Stimulated activated CD4-positive, alpha-beta T cell treated with anti-CD3 and anti-CD28 coated beads, TNF-alpha, amount 100 ng/mL, for 1 hour (primary cell): ENCODE measurements around the gene CRYBB2.
"Not testable (repeated sequence)": the region's sequence is repeated elsewhere in the genome, so short reads cannot be mapped to it uniquely, and the experiment has no call there.

Experiments
- DNase-seq, 3 donors: peaks; one replicate each; pipeline ENCODE4 v3.0.0-alpha.2; 2020; ENCODE audit warnings: low read depth in 3 of 3, low spot score in 1 of 3

CRYBB2 gene

GRCh38 chr22:25199731-25200520 lies 19.5 kb upstream of the CRYBB2 start, which contains the start of gene CRYBB3:
Gene CRYBB3 (plus strand): TSS chr22:25199858. CDS start chr22:25201397, 1,539 bp downstream.
- no peak for DNase-seq

GRCh38 chr22:25200967-25201366 lies 18.5 kb upstream of the CRYBB2 start:
- DNase-seq = no peak

DNA sequence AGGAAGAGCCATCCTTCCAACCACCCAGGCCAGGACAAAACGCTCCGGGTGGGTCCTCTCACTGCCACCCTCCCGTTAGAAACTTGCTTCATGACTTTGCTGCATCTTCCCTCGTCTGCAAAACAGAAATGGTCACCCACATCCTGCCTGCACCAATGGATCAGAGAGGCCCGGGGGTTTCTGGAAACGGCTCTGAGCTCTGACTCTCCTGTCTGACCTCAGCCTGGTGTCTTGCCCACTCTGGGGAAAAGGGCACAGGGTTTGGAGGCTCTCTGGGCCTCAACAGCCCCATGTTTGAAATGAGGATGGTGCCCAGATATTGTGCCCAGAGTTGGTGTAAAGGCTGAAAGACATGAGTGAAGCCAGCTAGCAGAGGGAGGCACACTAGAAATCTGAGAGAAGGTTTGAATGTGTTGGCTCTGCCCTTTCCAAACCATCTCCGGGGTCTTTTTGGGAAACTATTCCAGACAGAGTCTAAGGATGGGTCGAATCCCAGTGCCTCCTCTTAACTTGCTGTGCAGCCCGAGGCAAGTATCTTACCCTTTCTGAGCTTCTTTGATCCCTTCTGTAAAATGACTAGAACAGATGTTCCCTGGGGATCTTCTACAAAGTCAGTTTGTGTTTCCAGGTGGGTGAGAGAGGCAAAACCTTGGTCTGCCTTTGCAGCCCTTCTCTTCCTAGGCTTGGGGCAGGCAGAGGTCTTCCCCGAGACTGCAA lies 17.7 kb upstream of the CRYBB2 start:
- no peak for DNase-seq

GRCh38 chr22:25202290-25202921 lies 17.0 kb upstream of the CRYBB2 start:
- peak in 1 of 3 donors; percentile 34 for DNase-seq

DNA sequence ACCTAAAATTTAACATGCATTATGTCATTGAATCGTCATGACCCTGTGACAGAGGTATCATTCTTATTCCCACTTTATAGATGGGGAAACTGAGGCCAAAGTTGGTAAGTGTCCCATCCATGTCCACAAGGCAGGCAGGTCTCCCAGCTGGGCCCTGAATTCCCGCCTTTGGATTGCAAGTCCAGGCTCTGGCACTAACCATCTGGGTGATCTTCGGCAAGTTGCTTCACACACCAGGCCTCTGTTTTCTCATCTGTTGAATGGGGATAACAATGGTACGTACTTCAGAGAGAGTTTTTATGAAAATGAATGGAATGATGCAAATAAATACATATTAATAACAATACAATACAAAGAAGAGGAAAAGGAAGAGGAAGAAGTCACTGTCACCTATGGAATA lies 16.4 kb upstream of the CRYBB2 start:
- DNase-seq = no peak

GRCh38 chr22:25204547-25204946 lies 14.9 kb upstream of the CRYBB2 start:
- not testable (repeated sequence) for DNase-seq

GRCh38 chr22:25205847-25206246 lies 13.6 kb upstream of the CRYBB2 start:
- DNase-seq = no peak

DNA sequence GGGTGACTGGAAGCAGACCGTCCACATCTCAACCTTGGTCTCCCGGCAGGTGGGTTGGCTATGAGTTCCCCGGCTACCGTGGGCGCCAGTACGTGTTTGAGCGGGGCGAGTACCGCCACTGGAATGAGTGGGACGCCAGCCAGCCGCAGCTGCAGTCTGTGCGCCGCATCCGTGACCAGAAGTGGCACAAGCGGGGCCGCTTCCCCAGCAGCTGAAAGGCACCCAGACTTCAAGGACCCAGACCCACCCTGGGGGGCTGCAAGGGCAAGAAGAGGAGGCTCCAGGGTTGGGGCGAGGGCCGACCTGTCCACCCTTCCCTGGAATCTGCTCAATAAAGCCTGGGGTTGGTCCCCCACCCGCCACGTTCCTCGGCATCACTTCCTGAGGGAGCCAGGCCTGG lies 12.4 kb upstream of the CRYBB2 start:
- DNase-seq = no peak

DNA sequence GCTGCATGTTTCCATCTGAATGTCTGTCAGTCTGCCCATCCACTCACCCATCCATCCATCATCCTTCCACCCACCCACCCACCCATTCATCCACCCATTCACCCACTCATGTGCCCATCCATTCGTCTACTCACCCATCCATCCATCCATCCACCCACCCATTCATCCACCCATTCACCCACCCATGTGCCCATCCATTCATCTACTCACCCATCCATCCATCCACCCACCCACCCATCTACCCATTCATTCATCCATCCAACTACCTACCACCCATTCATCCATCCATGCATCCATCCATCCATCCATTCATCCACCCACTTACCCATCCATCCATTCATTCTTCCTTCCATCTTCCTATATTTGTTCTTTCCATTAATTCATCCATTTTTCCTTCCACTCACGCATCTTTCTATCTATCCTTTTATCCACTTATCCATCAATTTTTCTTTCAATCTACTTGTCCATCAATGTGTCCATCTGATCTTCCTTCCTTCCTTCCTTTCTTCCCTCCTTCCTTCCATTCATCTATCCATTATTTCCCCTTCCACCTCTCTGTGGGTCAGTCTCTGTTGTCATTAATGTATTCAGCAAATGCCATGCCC lies 11.8 kb upstream of the CRYBB2 start:
- DNase-seq = no peak

GRCh38 chr22:25208328-25208727 lies 11.1 kb upstream of the CRYBB2 start:
- DNase-seq = no peak

DNA sequence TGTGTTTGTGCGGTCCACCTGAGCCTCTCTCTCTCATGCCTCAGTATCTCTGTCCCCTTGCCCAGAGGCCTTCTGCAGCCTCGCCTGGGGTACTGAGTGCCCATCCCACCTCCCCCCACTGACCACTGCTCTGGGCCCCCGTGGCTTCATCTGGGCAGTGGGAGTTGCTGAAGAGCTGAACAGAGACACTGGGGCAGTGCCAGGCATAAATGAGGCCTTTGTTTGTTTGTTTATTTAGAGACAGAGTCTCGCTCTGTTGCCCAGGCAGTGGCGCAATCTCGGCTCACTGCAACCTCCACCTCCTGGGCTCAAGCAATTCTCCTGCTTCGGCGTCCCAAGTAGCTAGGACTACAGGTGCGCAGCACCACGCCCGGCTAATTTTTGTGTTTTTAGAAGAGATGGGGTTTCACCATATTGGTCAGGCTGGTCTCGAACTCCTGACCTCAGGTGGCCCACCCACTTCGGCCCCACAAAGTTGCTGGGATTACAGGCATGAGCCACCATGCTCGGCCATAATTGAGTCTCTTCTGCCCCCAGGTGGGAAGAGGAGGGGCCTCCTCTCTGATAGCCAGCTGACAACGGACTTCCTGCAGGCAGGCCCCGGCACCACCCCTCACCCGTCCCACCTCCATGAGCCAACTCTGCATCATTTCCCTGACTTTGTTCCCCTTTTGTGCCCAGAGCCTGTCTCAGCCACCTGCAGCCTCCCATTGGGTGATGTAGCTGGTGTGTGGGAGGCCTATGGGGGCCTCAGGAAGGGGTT lies 10.5 kb upstream of the CRYBB2 start:
- no peak for DNase-seq

DNA sequence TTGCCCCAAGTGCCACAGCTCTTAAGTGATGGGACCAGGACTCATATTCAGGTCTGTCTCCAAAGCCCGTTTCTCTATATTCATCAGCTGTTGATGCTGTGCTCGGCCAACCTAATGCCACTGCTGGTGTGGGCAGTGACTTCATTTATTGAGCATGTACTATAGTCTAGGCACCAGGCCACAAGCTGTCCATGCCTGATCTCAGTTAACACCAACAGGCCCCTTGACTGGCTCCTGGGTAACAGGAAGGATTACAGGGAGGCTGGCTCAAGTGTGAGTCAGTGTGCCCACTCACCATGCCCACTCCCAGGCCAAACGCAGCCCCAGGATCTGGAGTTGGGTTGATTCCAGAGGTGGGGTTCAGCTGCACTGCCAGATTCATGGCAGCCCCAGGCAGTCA lies 8.6 kb upstream of the CRYBB2 start:
- DNase-seq = no peak

GRCh38 chr22:25212337-25212736 lies 7.1 kb upstream of the CRYBB2 start:
- no peak for DNase-seq

- no peak for DNase-seq
Observed at GRCh38 chr22:25213221-25213620, 6.2 kb upstream of the CRYBB2 start.

GRCh38 chr22:25216230-25216629 lies 3.2 kb upstream of the CRYBB2 start:
- DNase-seq = no peak

- no peak for DNase-seq
Observed at GRCh38 chr22:25219948-25220442, 556 bp downstream of the CRYBB2 start.

DNA sequence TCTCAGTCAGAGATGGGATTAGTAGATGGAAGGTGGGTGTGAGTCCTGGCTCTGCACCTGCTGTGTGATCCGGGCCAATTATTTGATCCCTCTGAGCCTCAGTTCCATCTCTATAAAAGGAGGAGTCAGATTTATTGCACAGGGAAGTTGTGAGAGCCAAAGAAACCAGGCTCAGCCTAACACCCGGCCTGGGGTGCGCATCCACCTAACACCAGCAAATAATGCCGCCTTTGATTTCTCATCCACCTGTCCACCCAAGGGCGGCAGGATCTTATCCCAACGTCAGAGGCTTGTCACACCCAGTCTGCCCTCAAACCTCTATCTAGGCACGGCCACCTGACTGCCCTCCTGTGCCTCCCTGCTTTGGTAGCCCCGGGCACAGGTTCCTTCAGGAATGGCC lies 2.4 kb downstream of the CRYBB2 start:
- DNase-seq = no peak

GRCh38 chr22:25223269-25223850 lies 3.9 kb downstream of the CRYBB2 start:
- DNase-seq = no peak

DNA sequence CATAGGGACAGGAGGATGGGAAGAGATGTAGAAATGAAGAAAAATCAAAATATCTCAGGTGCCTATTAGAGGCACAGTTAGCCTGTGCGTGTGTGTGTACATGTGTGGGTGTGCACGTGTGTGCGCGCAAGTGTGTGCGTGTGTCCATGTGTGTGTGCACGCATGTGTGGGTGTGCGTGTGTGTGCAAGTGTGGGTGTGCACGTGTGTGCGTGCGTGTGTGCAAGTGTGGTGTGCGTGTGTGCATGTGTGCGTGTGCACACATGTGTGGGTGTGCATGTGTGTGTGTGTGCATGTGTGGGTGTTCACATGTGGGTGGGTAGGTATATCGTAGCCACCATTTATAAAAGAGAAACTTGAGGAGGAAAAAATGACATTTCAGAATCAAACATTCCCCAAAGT lies 9.4 kb downstream of the CRYBB2 start:
- DNase-seq = no peak

GRCh38 chr22:25230760-25231159 lies 11.3 kb downstream of the CRYBB2 start:
- not testable (repeated sequence) for DNase-seq
